Mesenchymal stem cell (in vitro differentiated cells and primary cell): ENCODE measurements around the gene GLT8D1.
A peak's percentile ranks its signal among the peaks of the same experiment; 100 is the strongest.

ENCODE experiments used
- DNase-seq: peaks from one replicate; pipeline ENCODE4 v3.0.0-alpha.2; 2013
- H2AFZ ChIP-seq: one replicate; pipeline ENCODE4 v1.6.1; 2013; ENCODE audit warnings: low read depth, mild to moderate bottlenecking, control low read depth, inconsistent platforms, low read length, moderate library complexity
- H2AK5ac ChIP-seq: 2 replicates; pipeline ENCODE4 v1.6.1; 2013; ENCODE audit warnings: low read length, moderate library complexity, mild to moderate bottlenecking, inconsistent platforms; ENCODE audit not compliant: severe bottlenecking
- H2BK120ac ChIP-seq: one replicate; pipeline ENCODE4 v1.6.1; 2013; ENCODE audit warnings: low read depth, mild to moderate bottlenecking, inconsistent platforms, low read length, moderate library complexity
- H2BK12ac ChIP-seq, 2 experiments: one replicate each; pipeline ENCODE4 v1.6.1; 2013; ENCODE audit warnings: inconsistent platforms in 2 of 2, low read length in 2 of 2, mild to moderate bottlenecking in 2 of 2, moderate library complexity in 2 of 2, control low read depth in 1 of 2
- H2BK15ac ChIP-seq: one replicate; pipeline ENCODE4 v1.6.1; 2013; ENCODE audit warnings: mild to moderate bottlenecking, low read depth, inconsistent platforms; ENCODE audit not compliant: poor library complexity, severe bottlenecking
- H2BK5ac ChIP-seq: 2 replicates; pipeline ENCODE4 v1.6.1; 2013; ENCODE audit warnings: low read depth, mild to moderate bottlenecking, low read length, control low read depth, inconsistent platforms; ENCODE audit not compliant: poor library complexity, severe bottlenecking
- H3K14ac ChIP-seq, 2 experiments: one replicate each; pipeline ENCODE4 v1.6.1; 2013; ENCODE audit warnings: inconsistent platforms in 2 of 2, low read length in 2 of 2, control low read depth in 1 of 2, mild to moderate bottlenecking in 1 of 2, moderate library complexity in 1 of 2
- H3K18ac ChIP-seq, 2 experiments: one replicate each; pipeline ENCODE4 v1.6.1; 2013; ENCODE audit warnings: inconsistent platforms in 2 of 2, low read length in 2 of 2, control low read depth in 1 of 2, low read depth in 1 of 2, mild to moderate bottlenecking in 1 of 2
- H3K23ac ChIP-seq, 2 experiments: one replicate each; pipeline ENCODE4 v1.6.1; 2013; ENCODE audit warnings: inconsistent platforms in 2 of 2, low read length in 2 of 2, mild to moderate bottlenecking in 2 of 2, moderate library complexity in 2 of 2, control low read depth in 1 of 2
- H3K27ac ChIP-seq: 2 replicates; pipeline ENCODE4 v1.5.1; 2013; ENCODE audit warnings: mild to moderate bottlenecking, moderate library complexity, low read length, control low read depth, inconsistent platforms; ENCODE audit not compliant: poor library complexity, severe bottlenecking
- H3K27me3 ChIP-seq, 2 experiments: 2 replicates each; pipeline versions ENCODE4 v1.6.1 to v1.7.0; 2013; ENCODE audit warnings: low read length in 2 of 2, mild to moderate bottlenecking in 2 of 2, moderate library complexity in 2 of 2, control low read depth in 1 of 2, inconsistent platforms in 1 of 2; ENCODE audit not compliant: control insufficient read depth in 1 of 2, insufficient read depth in 1 of 2
- H3K36me3 ChIP-seq, 2 experiments: 2 replicates each; pipeline versions ENCODE4 v1.6.1 to v1.7.0; 2013; ENCODE audit warnings: low read length in 2 of 2, control low read depth in 1 of 2, inconsistent platforms in 1 of 2, low read depth in 1 of 2, mild to moderate bottlenecking in 1 of 2; ENCODE audit not compliant: insufficient read depth in 2 of 2, control insufficient read depth in 1 of 2
- H3K4ac ChIP-seq, 2 experiments: one replicate each; pipeline ENCODE4 v1.6.1; 2013; ENCODE audit warnings: inconsistent platforms in 2 of 2, low read length in 2 of 2, mild to moderate bottlenecking in 2 of 2, moderate library complexity in 2 of 2, control low read depth in 1 of 2, low read depth in 1 of 2
- H3K4me1 ChIP-seq: 2 replicates; pipeline ENCODE4 v1.6.1; 2013; ENCODE audit warnings: low read depth, low read length, control low read depth; ENCODE audit not compliant: control insufficient read depth, insufficient read depth
- H3K4me2 ChIP-seq: 2 replicates; pipeline ENCODE4 v1.6.1; 2013; ENCODE audit warnings: low read length, mild to moderate bottlenecking, inconsistent platforms; ENCODE audit not compliant: poor library complexity, severe bottlenecking
- H3K4me3 ChIP-seq, 2 experiments: 2 replicates each; pipeline versions ENCODE4 v1.5.1 to v1.7.0; 2013; ENCODE audit warnings: low read length in 2 of 2, mild to moderate bottlenecking in 2 of 2, control low read depth in 1 of 2, low read depth in 1 of 2; ENCODE audit not compliant: insufficient read depth in 1 of 2
- H3K79me1 ChIP-seq: replicated peaks from 2 replicates; pipeline ENCODE4 v1.6.1; 2013; ENCODE audit warnings: mild to moderate bottlenecking, control low read depth, low read length, inconsistent platforms; ENCODE audit not compliant: poor library complexity, severe bottlenecking
- H3K9ac ChIP-seq: 2 replicates; pipeline ENCODE4 v1.7.0; 2013; ENCODE audit warnings: mild to moderate bottlenecking, low read length, moderate library complexity
- H3K9me3 ChIP-seq: 2 replicates; pipeline ENCODE4 v1.7.0; 2013; ENCODE audit warnings: mild to moderate bottlenecking, low read length; ENCODE audit not compliant: control insufficient read depth
- H4K8ac ChIP-seq: one replicate; pipeline ENCODE4 v1.6.1; 2013; ENCODE audit warnings: inconsistent platforms, mild to moderate bottlenecking, low read length, moderate library complexity
- H4K91ac ChIP-seq: one replicate; pipeline ENCODE4 v1.6.1; 2013; ENCODE audit warnings: mild to moderate bottlenecking, low read length, inconsistent platforms
- WGBS: methylation state at CpG from one replicate; pipeline ENCODE4 v1.1.7; 2013; ENCODE audit warnings: mixed read lengths; 5-methylcytosine and 5-hydroxymethylcytosine counted together

The GLT8D1 gene

GRCh38 chr3:52719618-52720017 is 14.0 kb upstream of the GLT8D1 start:
- no peak overlapping the region for H3K14ac ChIP-seq
- no peak overlapping the region for H3K27ac ChIP-seq
- H3K79me1 ChIP-seq, result peaks cover 6% of the 10 kb centered on the region
- no peak overlapping the region for H2BK5ac ChIP-seq
- no peak overlapping the region for H3K23ac ChIP-seq
- H4K91ac ChIP-seq, result no peak overlapping the region
- H3K9ac ChIP-seq, result no peak overlapping the region
- H2BK15ac ChIP-seq, result no peak overlapping the region
- no peak overlapping the region for H2AFZ ChIP-seq
- no peak overlapping the region for H2BK12ac ChIP-seq
- H4K8ac ChIP-seq, result no peak overlapping the region
- no peaks in the 10 kb centered on the region for H3K27me3 ChIP-seq
- no peak overlapping the region for H2BK120ac ChIP-seq
- DNase-seq, result no peak
- H3K4me1 ChIP-seq, result peaks cover 3% of the 10 kb centered on the region
- no peak overlapping the region for H3K4me2 ChIP-seq
- peaks cover 9 to 22% of the 10 kb centered on the region in 2 experiments for H3K36me3 ChIP-seq
- no peak overlapping the region for H3K4ac ChIP-seq
- H3K18ac ChIP-seq, result no peak overlapping the region
- no peak overlapping the region for H3K4me3 ChIP-seq
- no peak overlapping the region for H2AK5ac ChIP-seq
- H3K9me3 ChIP-seq, result peaks cover 13% of the 10 kb centered on the region

- Histone ChIP-seq H3K4ac (no peak overlapping the region), H3K9ac (no peak overlapping the region), H2BK120ac (no peak overlapping the region), H2AK5ac (no peak overlapping the region), H3K79me1 (peaks cover 16% of the 10 kb centered on the region), H4K8ac (no peak overlapping the region), H3K4me2 (no peak overlapping the region), H3K4me3 (no peak overlapping the region), H4K91ac (peak overlapping the region; percentile 65), H3K9me3 (peaks cover 13% of the 10 kb centered on the region), H3K14ac (no peak overlapping the region), H3K27ac (no peak overlapping the region), H2BK12ac (no peak overlapping the region), H3K18ac (no peak overlapping the region), H3K36me3 (peaks cover 15 to 31% of the 10 kb centered on the region in 2 experiments), H2AFZ (no peak overlapping the region), H3K23ac (no peak overlapping the region), H3K4me1 (peaks cover 11% of the 10 kb centered on the region), H2BK5ac (no peak overlapping the region), H2BK15ac (no peak overlapping the region), H3K27me3 (no peaks in the 10 kb centered on the region)
- DNase-seq, result no peak
- WGBS, result 98% methylated on average over 11 of the region's 11 CpGs
Observed at GRCh38 chr3:52715714-52716305, 10.2 kb upstream of the GLT8D1 start.

GRCh38 chr3:52714335-52715302 is 9.0 kb upstream of the GLT8D1 start:
- Histone ChIP-seq H3K36me3 (peaks cover 19 to 30% of the 10 kb centered on the region in 2 experiments), H2BK120ac (no peak overlapping the region), H3K4me2 (peak overlapping the region; percentile 23), H3K23ac (no peak overlapping the region), H3K4me3 (no peak overlapping the region), H3K9ac (no peak overlapping the region), H3K4ac (no peak overlapping the region), H3K27ac (no peak overlapping the region), H2BK12ac (peak overlapping the region in 1 of 2 experiments; percentile 23), H3K14ac (no peak overlapping the region), H3K18ac (no peak overlapping the region), H2BK15ac (no peak overlapping the region), H3K9me3 (peaks cover 5% of the 10 kb centered on the region), H2AFZ (no peak overlapping the region), H3K27me3 (no peaks in the 10 kb centered on the region), H2BK5ac (no peak overlapping the region), H4K91ac (peak overlapping the region; percentile 50), H2AK5ac (no peak overlapping the region), H4K8ac (peak overlapping the region; percentile 85), H3K79me1 (peaks cover 16% of the 10 kb centered on the region), H3K4me1 (peaks cover 11% of the 10 kb centered on the region)
- no peak for DNase-seq
- WGBS, result 51% methylated on average over 36 of the region's 39 CpGs
